HuH-7.5 (cell line): Measurements from ENCODE around the gene NIPAL4.
"Not testable (repeated sequence)": the region's sequence is repeated elsewhere in the genome, so short reads cannot be mapped to it uniquely, and the experiment has no call there.

ENCODE experiments used
- DNase-seq: peaks from one replicate; pipeline ENCODE4 v3.0.0; 2011; ENCODE audit warnings: low spot score

NIPAL4 gene

GRCh38 chr5:157459715-157460599 is at the start of gene NIPAL4:
Gene NIPAL4, plus strand, starts transcription at chr5:157460213. Its CDS starts 108 bp downstream, at chr5:157460321.
- no peak for DNase-seq

- no peak for DNase-seq
Measured at GRCh38 chr5:157415838-157416237, 44.2 kb upstream of the NIPAL4 start.

GRCh38 chr5:157419521-157419920 is 40.5 kb upstream of the NIPAL4 start:
- not testable (repeated sequence) for DNase-seq

- not testable (repeated sequence) for DNase-seq
Measured at GRCh38 chr5:157429920-157430319, 30.1 kb upstream of the NIPAL4 start.

GRCh38 chr5:157431544-157432200 is 28.3 kb upstream of the NIPAL4 start:
- no peak for DNase-seq

GRCh38 chr5:157434096-157434495 is 25.9 kb upstream of the NIPAL4 start:
- no peak for DNase-seq

GRCh38 chr5:157443041-157443549 is 16.9 kb upstream of the NIPAL4 start:
- no peak for DNase-seq

GRCh38 chr5:157444224-157444623 is 15.8 kb upstream of the NIPAL4 start:
- no peak for DNase-seq

GRCh38 chr5:157445745-157446411 is 14.1 kb upstream of the NIPAL4 start:
- DNase-seq: no peak

GRCh38 chr5:157446412-157446935 is 13.5 kb upstream of the NIPAL4 start:
- DNase-seq: no peak

- no peak for DNase-seq
Measured at GRCh38 chr5:157447201-157447637, 12.8 kb upstream of the NIPAL4 start.

GRCh38 chr5:157449011-157449723 is 10.8 kb upstream of the NIPAL4 start:
- no peak for DNase-seq

- no peak for DNase-seq
Measured at GRCh38 chr5:157450024-157450423, 10.0 kb upstream of the NIPAL4 start.

- DNase-seq: no peak
Measured at GRCh38 chr5:157451806-157452205, 8.2 kb upstream of the NIPAL4 start.

GRCh38 chr5:157454273-157454672 is 5.7 kb upstream of the NIPAL4 start:
- no peak for DNase-seq

- no peak for DNase-seq
Measured at GRCh38 chr5:157455057-157455456, 5.0 kb upstream of the NIPAL4 start.

GRCh38 chr5:157456301-157456700 is 3.7 kb upstream of the NIPAL4 start:
- no peak for DNase-seq

GRCh38 chr5:157457391-157457790 is 2.6 kb upstream of the NIPAL4 start:
- DNase-seq: no peak

- DNase-seq: no peak
Measured at GRCh38 chr5:157458835-157459234, 1.2 kb upstream of the NIPAL4 start.

GRCh38 chr5:157460921-157461792 is 1.1 kb downstream of the NIPAL4 start:
- DNase-seq: no peak

- no peak for DNase-seq
Measured at GRCh38 chr5:157463081-157463480, 3.1 kb downstream of the NIPAL4 start.
